ENCODE results near the gene OCEL1. TPM values are rescaled to one million over a fixed set of nuclear protein-coding genes. Genes with fewer than 3 reads are reported as not detected.
A peak's percentile ranks its signal among the peaks of the same experiment; 100 is the strongest.

OCEL1 gene
- total and polyA plus RNA-seq, 2 donors (not counting 1 experiment from before 2014, with no cell fraction given): 28.5 to 30.5 TPM

DNA sequence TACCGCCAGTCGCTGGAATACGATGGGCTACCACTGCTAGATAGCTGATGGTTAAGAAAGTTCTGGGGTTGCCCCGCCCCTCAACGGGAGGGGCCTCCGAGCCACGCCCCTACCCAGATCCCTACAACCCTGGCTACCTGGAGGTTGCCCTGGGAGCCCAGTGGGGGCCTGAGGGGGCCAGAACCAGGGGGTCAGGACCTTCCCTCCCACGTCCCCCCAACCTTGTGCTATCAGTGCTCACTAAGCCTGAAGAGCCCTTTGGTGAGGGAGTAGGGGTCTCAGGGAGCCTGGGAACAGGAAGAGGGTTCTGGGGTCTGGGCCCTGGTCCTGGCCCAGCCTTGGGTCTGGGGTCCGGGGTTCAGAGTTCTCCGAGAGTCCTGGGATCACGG is 8.9 kb downstream of the OCEL1 start:
- Mint-ChIP-seq H3K27ac (no peak overlapping the region), H3K27me3 (no peaks in the 10 kb centered on the region), H3K4me3 (peak overlapping the region; percentile 80), H3K4me1 (peaks cover 10% of the 10 kb centered on the region), H3K9me3 (ENCODE audit: insufficient read depth) (no peaks in the 10 kb centered on the region)
- no peaks in the 10 kb centered on the region for H3K27me3 ChIP-seq (replicated peaks in 1 of 4; ENCODE audit: control extremely low read depth in 1 of 4, control insufficient read depth in 3 of 4, insufficient read depth in 4 of 4, low read length in 3 of 4)
- CTCF ChIA-PET: interaction anchor here (1.0 to 2.7 kb wide), 19 partner anchors 8 to 520 kb away, joined by 3 to 19 read pairs (median 6); partner anchors contain the start of genes BABAM1, MVB12A, OCEL1 and USE1
- TF ChIP-seq, protein P1, sequence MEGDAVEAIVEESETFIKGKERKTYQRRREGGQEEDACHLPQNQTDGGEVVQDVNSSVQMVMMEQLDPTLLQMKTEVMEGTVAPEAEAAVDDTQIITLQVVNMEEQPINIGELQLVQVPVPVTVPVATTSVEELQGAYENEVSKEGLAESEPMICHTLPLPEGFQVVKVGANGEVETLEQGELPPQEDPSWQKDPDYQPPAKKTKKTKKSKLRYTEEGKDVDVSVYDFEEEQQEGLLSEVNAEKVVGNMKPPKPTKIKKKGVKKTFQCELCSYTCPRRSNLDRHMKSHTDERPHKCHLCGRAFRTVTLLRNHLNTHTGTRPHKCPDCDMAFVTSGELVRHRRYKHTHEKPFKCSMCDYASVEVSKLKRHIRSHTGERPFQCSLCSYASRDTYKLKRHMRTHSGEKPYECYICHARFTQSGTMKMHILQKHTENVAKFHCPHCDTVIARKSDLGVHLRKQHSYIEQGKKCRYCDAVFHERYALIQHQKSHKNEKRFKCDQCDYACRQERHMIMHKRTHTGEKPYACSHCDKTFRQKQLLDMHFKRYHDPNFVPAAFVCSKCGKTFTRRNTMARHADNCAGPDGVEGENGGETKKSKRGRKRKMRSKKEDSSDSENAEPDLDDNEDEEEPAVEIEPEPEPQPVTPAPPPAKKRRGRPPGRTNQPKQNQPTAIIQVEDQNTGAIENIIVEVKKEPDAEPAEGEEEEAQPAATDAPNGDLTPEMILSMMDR (IDR thresholded peaks at IDR 0.05): no peak
- no peak for TF ChIP-seq EZH2 (IDR thresholded peaks at IDR 0.05; ENCODE audit: borderline replicate concordance, insufficient read depth, low read depth, low read length, poor library complexity, severe bottlenecking)
- H3K27ac ChIP-seq (ENCODE audit: low read length in 2 of 2): no peak overlapping the region
- POLR2A ChIA-PET: interaction anchor here (1.6 kb wide), 1 partner anchor 8 kb away, joined by 4 read pairs; no protein-coding TSS in a partner anchor
- H4K20me1 ChIP-seq (ENCODE audit: control insufficient read depth, insufficient read depth, low read length, poor library complexity, severe bottlenecking): no peaks in the 10 kb centered on the region
- intact Hi-C loops (cut with micrococcal nuclease): loop anchor here (1.0 kb wide), 3 partner anchors 9 to 20 kb away; partner anchors contain the start of genes NR2F6, OCEL1 and USE1
- H3K9ac ChIP-seq (ENCODE audit: low read length): peak overlapping the region; percentile 70
- peak overlapping the region; percentile 47 to 69 (median 56) for H3K4me3 ChIP-seq (ENCODE audit: control extremely low read depth in 1 of 5, extremely low read depth in 1 of 5, insufficient read depth in 1 of 5, low read depth in 2 of 5, low read length in 4 of 5)
- H3K79me2 ChIP-seq (ENCODE audit: control insufficient read depth, insufficient read depth, low read length): peaks cover 7% of the 10 kb centered on the region
- peak overlapping the region; percentile 95 for H2AFZ ChIP-seq (ENCODE audit: insufficient read depth, low read depth, low read length, poor library complexity, severe bottlenecking)
- WGBS (ENCODE audit: insufficient coverage): 0% methylated on average over 1 of the region's 11 CpGs
- H3K9me3 ChIP-seq (ENCODE audit: control extremely low read depth in 1 of 3, control insufficient read depth in 2 of 3, insufficient read depth in 1 of 3, low read length in 2 of 3): peaks cover 0 to 3% (median 0%) of the 10 kb centered on the region in 3 donors
- peaks cover 0 to under 1% of the 10 kb centered on the region in 2 experiments for H3K36me3 ChIP-seq (replicated peaks in 1 of 2; ENCODE audit: control extremely low read depth in 1 of 2, control insufficient read depth in 1 of 2, extremely low read depth in 1 of 2, insufficient read depth in 2 of 2, low read length in 1 of 2)
- peak; percentile 50 for ATAC-seq (ENCODE audit: low read depth)
- peak overlapping the region; percentile 98 for H3K4me2 ChIP-seq (replicated peaks; ENCODE audit: low read depth, low read length, poor library complexity, severe bottlenecking)
- H3K4me1 ChIP-seq (ENCODE audit: control insufficient read depth in 2 of 2, insufficient read depth in 2 of 2, low read length in 2 of 2): peaks cover 8 to 11% of the 10 kb centered on the region in 2 donors
- peak; percentile 72 for DNase-seq

- TF ChIP-seq EZH2 (IDR thresholded peaks at IDR 0.05; ENCODE audit: borderline replicate concordance, insufficient read depth, low read depth, low read length, poor library complexity, severe bottlenecking): no peak
- TF ChIP-seq, protein P1 (IDR thresholded peaks at IDR 0.05): peak; percentile 70
- H3K36me3 ChIP-seq (replicated peaks in 1 of 2; ENCODE audit: control extremely low read depth in 1 of 2, control insufficient read depth in 1 of 2, extremely low read depth in 1 of 2, insufficient read depth in 2 of 2, low read length in 1 of 2): no peaks in the 10 kb centered on the region
- no peaks in the 10 kb centered on the region for H3K9me3 Mint-ChIP-seq (ENCODE audit: insufficient read depth)
- intact Hi-C loops (cut with micrococcal nuclease): loop anchor here (1.0 kb wide), 3 partner anchors 9 to 20 kb away; partner anchors contain the start of genes NR2F6, OCEL1 and USE1
- peaks cover 0 to 3% (median 0%) of the 10 kb centered on the region in 3 donors for H3K9me3 ChIP-seq (ENCODE audit: control extremely low read depth in 1 of 3, control insufficient read depth in 2 of 3, insufficient read depth in 1 of 3, low read length in 2 of 3)
- H3K27ac ChIP-seq (ENCODE audit: low read length in 2 of 2): no peak overlapping the region
- H3K4me1 ChIP-seq (ENCODE audit: control insufficient read depth in 2 of 2, insufficient read depth in 2 of 2, low read length in 2 of 2): peaks cover 8 to 11% of the 10 kb centered on the region in 2 donors
- WGBS (ENCODE audit: insufficient coverage): 3% methylated on average over 80 of the region's 80 CpGs
- peaks cover 10% of the 10 kb centered on the region for H3K4me1 Mint-ChIP-seq
- POLR2A ChIA-PET: interaction anchor here (0.8 to 1.6 kb wide), 6 partner anchors 8 to 46 kb away, joined by 3 to 5 read pairs (median 4); partner anchors contain the start of gene USE1
- peak overlapping the region; percentile 53 for H3K27ac Mint-ChIP-seq
- H3K4me2 ChIP-seq (replicated peaks; ENCODE audit: low read depth, low read length, poor library complexity, severe bottlenecking): peak overlapping the region; percentile 98
- peak overlapping the region; percentile 47 to 69 (median 56) for H3K4me3 ChIP-seq (ENCODE audit: control extremely low read depth in 1 of 5, extremely low read depth in 1 of 5, insufficient read depth in 1 of 5, low read depth in 2 of 5, low read length in 4 of 5)
- H2AFZ ChIP-seq (ENCODE audit: insufficient read depth, low read depth, low read length, poor library complexity, severe bottlenecking): peak overlapping the region; percentile 95
- no peaks in the 10 kb centered on the region for H3K27me3 Mint-ChIP-seq
- H3K4me3 Mint-ChIP-seq: peak overlapping the region; percentile 80
- CTCF ChIA-PET: interaction anchor here (0.7 to 2.7 kb wide), 24 partner anchors 9 to 520 kb away, joined by 3 to 19 read pairs (median 6); partner anchors contain the start of genes BABAM1, MRPL34, MVB12A and OCEL1
- H4K20me1 ChIP-seq (ENCODE audit: control insufficient read depth, insufficient read depth, low read length, poor library complexity, severe bottlenecking): no peaks in the 10 kb centered on the region
- H3K27me3 ChIP-seq (replicated peaks in 1 of 4; ENCODE audit: control extremely low read depth in 1 of 4, control insufficient read depth in 3 of 4, insufficient read depth in 4 of 4, low read length in 3 of 4): no peaks in the 10 kb centered on the region
- peak; percentile 91 for ATAC-seq (ENCODE audit: low read depth)
- H3K79me2 ChIP-seq (ENCODE audit: control insufficient read depth, insufficient read depth, low read length): peaks cover 7% of the 10 kb centered on the region
- peak overlapping the region; percentile 70 for H3K9ac ChIP-seq (ENCODE audit: low read length)
- peak; percentile 88 for DNase-seq
Observed at GRCh38 chr19:17235300-17235970, 9.4 kb downstream of the OCEL1 start.

Data from B cell (primary cell).